GM12878 (cell line): ENCODE results near the gene CCHCR1. TPM values are rescaled to one million over a fixed set of nuclear protein-coding genes. Genes with fewer than 3 reads are reported as not detected.

ENCODE experiments used
- ATAC-seq: fragments of 200-7000 bp; cut with Tn5 transposase; 3 replicates; pipeline ENCODE4 v1.9.1; 2020; ENCODE audit warnings: mild to moderate bottlenecking, moderate library complexity
- BruUV-seq: library from RNA; stranded (reverse); fragments of 400-500 nt; replicated peaks from 2 replicates; lab custom pipeline; 2021; lab: Mats Ljungman, UMichigan
- CTCF ChIA-PET: fragments of 300-600 bp; sonication (Branson Sonifier 250); formaldehyde crosslinking; extraction: SDS; loops from one replicate; lab custom pipeline; 2021; ENCODE audit warnings: inconsistent platforms; lab: Yijun Ruan, JAX
- POLR2A ChIA-PET: fragments of 350-600 bp; formaldehyde crosslinking; extraction: SDS; loops from one replicate; lab custom pipeline; 2021; ENCODE audit warnings: inconsistent platforms; lab: Charles Lee
- RAD21 ChIA-PET: fragments of 300-600 bp; sonication (Branson Sonifier 250); formaldehyde crosslinking; loops from one replicate; lab custom pipeline; 2023; ENCODE audit warnings: antibody characterized with exemption; ENCODE audit not compliant: unreplicated experiment; lab: Charles Lee
- SMC1A ChIA-PET: fragments of 300-600 bp; sonication (Branson Sonifier 250); formaldehyde crosslinking; loops from one replicate; lab custom pipeline; 2023; ENCODE audit not compliant: unreplicated experiment, uncharacterized antibody; lab: Charles Lee
- DNase-seq: peaks from one replicate; pipeline ENCODE4 v3.0.0-alpha.2; 2011; ENCODE audit warnings: low read depth, low spot score
- FAIRE-seq: peaks from 3 replicates; lab custom pipeline; 2011; peaks lifted over from hg19 to GRCh38; lab: Jason Lieb, UNC
- H2AFZ ChIP-seq: 2 replicates; pipeline ENCODE4 v1.6.0; 2011; ENCODE audit warnings: low read depth, low read length, control low read depth; ENCODE audit not compliant: control insufficient read depth
- H3K27ac ChIP-seq: 2 replicates; pipeline ENCODE4 v1.5.1; 2011; ENCODE audit warnings: control low read depth; ENCODE audit not compliant: control insufficient read depth, insufficient read depth
- H3K27me3 ChIP-seq, 2 experiments: replicated peaks in 1 of 2; 2 replicates each; pipeline versions ENCODE4 v1.6.0 to v1.6.1; 2011; ENCODE audit warnings: low read length in 1 of 2; ENCODE audit not compliant: control insufficient read depth in 2 of 2, insufficient read depth in 2 of 2
- H3K36me3 ChIP-seq, 2 experiments: 2 replicates each; pipeline ENCODE4 v1.5.1; 2011; ENCODE audit warnings: low read length in 1 of 2; ENCODE audit not compliant: control insufficient read depth in 2 of 2, insufficient read depth in 2 of 2
- H3K4me1 ChIP-seq: 2 replicates; pipeline ENCODE4 v1.6.1; 2011; ENCODE audit warnings: mild to moderate bottlenecking, low read length, moderate library complexity, mixed read lengths; ENCODE audit not compliant: control insufficient read depth, insufficient read depth
- H3K4me2 ChIP-seq: 2 replicates; pipeline ENCODE4 v1.6.0; 2011; ENCODE audit warnings: control low read depth; ENCODE audit not compliant: control insufficient read depth, insufficient read depth
- H3K4me3 ChIP-seq: fragments of 200-600 bp; sonication (generic); 2 replicates; pipeline ENCODE4 v1.5.1; 2016
- H3K79me2 ChIP-seq: 2 replicates; pipeline ENCODE4 v1.6.0; 2011; ENCODE audit warnings: low read length; ENCODE audit not compliant: control insufficient read depth, insufficient read depth
- H3K9ac ChIP-seq: 2 replicates; pipeline ENCODE4 v1.8.0; 2011; ENCODE audit warnings: low read length, control low read depth, mixed read lengths; ENCODE audit not compliant: control insufficient read depth, insufficient read depth
- H3K9me3 ChIP-seq: replicated peaks from 3 replicates; pipeline ENCODE4 v1.5.1; 2011; ENCODE audit warnings: mild to moderate bottlenecking, low read length; ENCODE audit not compliant: control insufficient read depth, insufficient read depth
- H4K20me1 ChIP-seq: 2 replicates; pipeline ENCODE4 v1.6.0; 2011; ENCODE audit not compliant: control insufficient read depth, insufficient read depth
- BCL3 ChIP-seq: IDR thresholded peaks from 2 replicates; pipeline ENCODE4 v1.6.1; 2011; ENCODE audit warnings: borderline replicate concordance, low read depth, mild to moderate bottlenecking, moderate library complexity, low read length; ENCODE audit not compliant: insufficient read depth, poor library complexity, severe bottlenecking
- EP300 ChIP-seq, 2 experiments: fragments of 150-350 bp in 1 of 2; IDR thresholded peaks; 2 replicates each; pipeline ENCODE4 v1.6.1; 2011 to 2012; ENCODE audit warnings: low read depth in 2 of 2, low read length in 2 of 2, borderline replicate concordance in 1 of 2, improper control_type of control experiment in 1 of 2, inconsistent platforms in 1 of 2; ENCODE audit not compliant: control insufficient read depth in 1 of 2
- HDGF ChIP-seq: fragments of 450-650 bp; IDR thresholded peaks from 2 replicates; pipeline ENCODE4 v1.6.1; 2016; ENCODE audit warnings: antibody characterized with exemption
- NKRF ChIP-seq: fragments of 450-650 bp; conservative IDR thresholded peaks from 2 replicates; pipeline ENCODE4 v1.6.1; 2017; ENCODE audit warnings: mild to moderate bottlenecking, moderate library complexity
- NR2C1 ChIP-seq: fragments of 450-650 bp; IDR thresholded peaks from 2 replicates; pipeline ENCODE4 v1.6.1; 2017; ENCODE audit warnings: antibody characterized with exemption, mild to moderate bottlenecking, moderate library complexity
- RB1 ChIP-seq: fragments of 450-650 bp; formaldehyde crosslinking; IDR thresholded peaks from 2 replicates; pipeline ENCODE4 v1.6.1; 2017; ENCODE audit warnings: mild to moderate bottlenecking, borderline replicate concordance
- SMAD5 ChIP-seq: IDR thresholded peaks from 2 replicates; pipeline ENCODE4 v1.6.1; 2016; ENCODE audit warnings: antibody characterized with exemption, low read depth
- SREBF2 ChIP-seq: IDR thresholded peaks from 2 replicates; pipeline ENCODE4 v1.6.1; 2012; ENCODE audit warnings: mild to moderate bottlenecking, low read length
- ZNF217 ChIP-seq: fragments of 450-650 bp; IDR thresholded peaks from 2 replicates; pipeline ENCODE4 v1.6.1; 2017; ENCODE audit warnings: antibody characterized with exemption, mild to moderate bottlenecking
- WGBS: methylation state at CpG from one replicate; pipeline ENCODE4 v1.1.6; 2016; ENCODE audit warnings: low lambda C conversion rate; ENCODE audit not compliant: insufficient replicate concordance, insufficient coverage; ENCODE audit errors: missing lambda C conversion rate; 5-methylcytosine and 5-hydroxymethylcytosine counted together
- in situ Hi-C: fragments of 300-500 bp; cut with MboI; formaldehyde crosslinking; loops from 9 replicates; pipeline ENCODE4 v1.14.3; 2018; ENCODE audit warnings: mixed read lengths
- intact Hi-C: fragments of 100-400 bp; cut with micrococcal nuclease; formaldehyde crosslinking; loops from one replicate; pipeline ENCODE4 v1.14.2; 2022; ENCODE audit not compliant: unreplicated experiment
- polyA plus RNA-seq, 11 experiments: library from polyadenylated mRNA; depleted of rRNA in 4 of 11; unstranded in 6 of 11; stranded (reverse) in 5 of 11; fragments of >200 nt; fragmentation: Nextera tagmentation in 4 of 11; fragmentation: Illumina TruSeq in 1 of 11; extraction: Ambion mirVana in 4 of 11; extraction: Trizol in 1 of 11; gene quantifications; 1 replicate in 1 of 11; 2 replicates in 10 of 11; pipeline versions ENCODE4 v1.2.1 to v1.2.3, GENCODE V29; 2011 to 2016; ENCODE audit warnings: inconsistent platforms in 2 of 11, missing spikeins in 2 of 11, low read depth in 1 of 11
- total RNA-seq, 4 experiments: library from RNA; depleted of rRNA in 3 of 4; stranded (reverse); fragments of >200 nt in 3 of 4; fragmentation: Illumina TruSeq in 1 of 4; extraction: Trizol in 1 of 4; gene quantifications; 2 replicates each; pipeline versions ENCODE4 v1.2.1 to v1.2.3, GENCODE V29; 2013 to 2021

Gene CCHCR1
- total and polyA plus RNA-seq, 10 of the 15 experiments (the other 5 are each of a cell fraction or from before 2014, with no cell fraction given) = 1.0 to 35.2 (median 24.7) TPM

- H3K4me3 ChIP-seq = 0 out of 2 replicates have a peak overlapping the region, but pooled peaks have one; percentile 4
- CTCF ChIA-PET = interaction anchor here (1.0 kb wide), 1 partner anchor 21 kb away, joined by 3 read pairs; the partner anchor contains the start of gene TCF19
- DNase-seq (no peak), ATAC-seq (no peak), FAIRE-seq (no peak)
- H3K4me1 ChIP-seq = peaks cover 14% of the 10 kb centered on the region
- no peak overlapping the region for H2AFZ ChIP-seq
- no peaks in the 10 kb centered on the region; the same call in none of the 2 replicates for H3K79me2 ChIP-seq
- H3K27ac ChIP-seq = no peak overlapping the region
- intact Hi-C loops (no loop called here), in situ Hi-C loops (no loop called here)
- no peak overlapping the region for H3K4me2 ChIP-seq
- no peaks in the 10 kb centered on the region for H3K9me3 ChIP-seq
- POLR2A ChIA-PET = interaction anchor here (0.6 kb wide), 2 partner anchors 14 to 19 kb away, joined by 3 to 6 read pairs; no protein-coding TSS in a partner anchor
- RAD21 ChIA-PET = interaction anchor here (1.2 kb wide), 1 partner anchor 15 kb away, joined by 3 read pairs; no protein-coding TSS in a partner anchor
- no peak overlapping the region for H3K9ac ChIP-seq
- no peak for TF ChIP-seq EP300 (IDR thresholded peaks at IDR 0.05; ENCODE audit: borderline replicate concordance in 1 of 2, control insufficient read depth in 1 of 2, low read depth in 2 of 2, low read length in 2 of 2)
- TF ChIP-seq NR2C1 = no peak
- no peak for TF ChIP-seq ZNF217
- no peaks in the 10 kb centered on the region for H3K27me3 ChIP-seq
- BruUV-seq = no TSS peak
- WGBS = 97% methylated on average over 8 of the region's 8 CpGs
- 0 out of 4 replicates have a peak, but pooled peaks cover 0 to 2% of the 10 kb centered on the region in 2 experiments for H3K36me3 ChIP-seq
- H4K20me1 ChIP-seq = no peaks in the 10 kb centered on the region
- SMC1A ChIA-PET = no interaction called here
Observed at GRCh38 chr6:31179896-31180295, 22.3 kb upstream of the CCHCR1 start.

GRCh38 chr6:31179042-31179386 lies 21.4 kb upstream of the CCHCR1 start:
- H3K4me3 ChIP-seq = no peak overlapping the region
- CTCF ChIA-PET = interaction anchor here (1.0 kb wide), 1 partner anchor 19 kb away, joined by 3 read pairs; no protein-coding TSS in a partner anchor
- SMC1A ChIA-PET = interaction anchor here (1.0 kb wide), 1 partner anchor 14 kb away, joined by 3 read pairs; no protein-coding TSS in a partner anchor
- in situ Hi-C loops = no loop called here
- BruUV-seq = no TSS peak
- POLR2A ChIA-PET = no interaction called here
- H4K20me1 ChIP-seq = no peaks in the 10 kb centered on the region
- WGBS = 50% methylated on average over 4 of the region's 4 CpGs
- H3K4me1 ChIP-seq = peaks cover 14% of the 10 kb centered on the region
- peak overlapping the region; percentile 80 for H3K4me2 ChIP-seq
- ATAC-seq (no peak; the same call in 2 of the 3 replicates), DNase-seq (no peak), FAIRE-seq (no peak)
- no peaks in the 10 kb centered on the region for H3K27me3 ChIP-seq
- H3K79me2 ChIP-seq = no peaks in the 10 kb centered on the region; the same call in none of the 2 replicates
- H3K27ac ChIP-seq = peak overlapping the region; percentile 33
- no peak overlapping the region for H3K9ac ChIP-seq
- H3K36me3 ChIP-seq = 0 out of 4 replicates have a peak, but pooled peaks cover 0 to 2% of the 10 kb centered on the region in 2 experiments
- RAD21 ChIA-PET = interaction anchor here (1.2 kb wide), 1 partner anchor 14 kb away, joined by 3 read pairs; no protein-coding TSS in a partner anchor
- no peaks in the 10 kb centered on the region for H3K9me3 ChIP-seq
- intact Hi-C loops = no loop called here
- H2AFZ ChIP-seq = peak overlapping the region; percentile 48
- TF ChIP-seq RB1 (no peak), SREBF2 (no peak), NKRF (no peak), BCL3 (no peak), HDGF (no peak), SMAD5 (no peak)
